Measurements from ENCODE around the gene SBK3. TPM values are rescaled to one million over a fixed set of nuclear protein-coding genes. Genes with fewer than 3 reads are reported as not detected.
"Not testable (repeated sequence)": the region's sequence is repeated elsewhere in the genome, so short reads cannot be mapped to it uniquely, and the experiment has no call there.

The SBK3 gene
- total RNA-seq, 4 donors from 2014 or later, result 0.40 TPM; not detected in 2

DNA sequence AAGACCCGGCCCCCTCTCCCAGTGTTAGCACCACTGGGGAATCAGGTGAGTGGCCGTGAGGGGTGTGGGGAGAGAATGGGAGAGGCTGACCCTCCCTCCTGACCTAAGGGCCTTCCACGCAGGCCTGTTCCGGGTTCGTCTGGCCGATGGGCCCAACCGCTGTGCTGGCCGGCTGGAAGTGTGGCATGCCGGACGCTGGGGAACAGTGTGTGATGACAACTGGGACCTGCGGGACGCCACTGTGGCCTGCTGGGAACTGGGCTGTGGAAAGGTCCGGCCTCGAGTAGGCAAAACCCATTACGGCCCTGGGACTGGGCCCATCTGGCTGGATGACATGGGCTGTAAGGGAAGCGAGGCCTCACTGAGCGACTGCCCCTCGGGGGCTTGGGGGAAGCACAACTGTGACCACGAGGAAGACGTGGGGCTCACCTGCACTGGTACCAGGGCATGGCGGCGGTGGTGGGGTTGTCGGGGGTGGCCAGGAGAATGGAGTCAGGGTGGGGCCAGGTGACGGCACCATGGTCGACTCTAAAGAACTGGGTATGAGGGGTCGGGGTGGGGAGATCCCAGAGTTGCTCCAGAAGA is 44.9 kb downstream of the SBK3 start:
- TF ChIP-seq, protein P1, sequence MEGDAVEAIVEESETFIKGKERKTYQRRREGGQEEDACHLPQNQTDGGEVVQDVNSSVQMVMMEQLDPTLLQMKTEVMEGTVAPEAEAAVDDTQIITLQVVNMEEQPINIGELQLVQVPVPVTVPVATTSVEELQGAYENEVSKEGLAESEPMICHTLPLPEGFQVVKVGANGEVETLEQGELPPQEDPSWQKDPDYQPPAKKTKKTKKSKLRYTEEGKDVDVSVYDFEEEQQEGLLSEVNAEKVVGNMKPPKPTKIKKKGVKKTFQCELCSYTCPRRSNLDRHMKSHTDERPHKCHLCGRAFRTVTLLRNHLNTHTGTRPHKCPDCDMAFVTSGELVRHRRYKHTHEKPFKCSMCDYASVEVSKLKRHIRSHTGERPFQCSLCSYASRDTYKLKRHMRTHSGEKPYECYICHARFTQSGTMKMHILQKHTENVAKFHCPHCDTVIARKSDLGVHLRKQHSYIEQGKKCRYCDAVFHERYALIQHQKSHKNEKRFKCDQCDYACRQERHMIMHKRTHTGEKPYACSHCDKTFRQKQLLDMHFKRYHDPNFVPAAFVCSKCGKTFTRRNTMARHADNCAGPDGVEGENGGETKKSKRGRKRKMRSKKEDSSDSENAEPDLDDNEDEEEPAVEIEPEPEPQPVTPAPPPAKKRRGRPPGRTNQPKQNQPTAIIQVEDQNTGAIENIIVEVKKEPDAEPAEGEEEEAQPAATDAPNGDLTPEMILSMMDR (IDR thresholded peaks at IDR 0.05), result no peak
- TF ChIP-seq EP300 (IDR thresholded peaks at IDR 0.05) (no peak), POLR2AphosphoS5 (IDR thresholded peaks at IDR 0.05) (no peak), POLR2A (IDR thresholded peaks at IDR 0.05) (no peak)
- peaks cover 0 to 22% (median 0%) of the 10 kb centered on the region in 3 donors for H3K4me1 ChIP-seq
- no peak for ATAC-seq
- no peaks in the 10 kb centered on the region for H3K27me3 ChIP-seq
- peaks cover 0 to 36% of the 10 kb centered on the region in 2 donors for H3K36me3 ChIP-seq
- no peak overlapping the region for H3K4me3 ChIP-seq
- WGBS, 2 donors (ENCODE audit: low coverage in 1 of 2), result 88 to 97% methylated on average over 4 to 12 of the region's 26 CpGs
- no peaks in the 10 kb centered on the region for H3K9me3 ChIP-seq
- H3K27ac ChIP-seq, result no peak overlapping the region

DNA sequence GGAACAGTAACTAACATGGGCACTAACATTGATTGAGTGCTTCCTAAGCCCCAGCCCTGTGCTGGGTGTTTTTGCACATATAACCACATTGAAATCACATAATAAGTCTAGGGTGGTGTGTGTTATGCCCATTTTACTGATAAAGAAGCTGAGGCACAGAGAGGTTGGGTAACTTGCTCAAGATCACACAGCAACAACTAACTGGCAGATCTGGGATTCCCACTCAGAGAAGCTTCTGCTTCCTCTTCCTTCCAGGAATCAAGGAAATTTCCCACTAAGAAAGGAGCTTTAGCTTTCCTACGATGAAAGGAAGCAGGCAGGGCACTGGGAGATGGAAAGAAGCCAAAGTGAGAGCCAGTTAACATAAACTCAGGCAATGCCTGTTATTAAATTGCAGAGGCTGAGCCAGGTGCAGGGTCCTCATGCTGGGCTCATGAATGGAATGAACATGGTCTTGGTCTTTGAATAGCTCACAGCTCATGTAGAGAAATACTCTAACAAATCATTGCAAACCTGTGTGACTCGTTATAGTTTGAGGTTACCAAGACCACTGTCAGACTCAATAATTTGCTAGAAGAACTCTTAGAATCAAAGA is 47.0 kb downstream of the SBK3 start:
- Histone ChIP-seq H3K4me1 (peaks cover 0 to 27% (median 0%) of the 10 kb centered on the region in 3 donors), H3K27me3 (no peaks in the 10 kb centered on the region), H3K27ac (no peak overlapping the region), H3K36me3 (peaks cover 0 to 36% of the 10 kb centered on the region in 2 donors), H3K9me3 (no peaks in the 10 kb centered on the region), H3K4me3 (no peak overlapping the region)
- TF ChIP-seq, protein P1 (IDR thresholded peaks at IDR 0.05), result no peak
- TF ChIP-seq POLR2AphosphoS5 (IDR thresholded peaks at IDR 0.05), result no peak
- no peak for TF ChIP-seq POLR2A (IDR thresholded peaks at IDR 0.05)
- TF ChIP-seq EP300 (IDR thresholded peaks at IDR 0.05), result no peak
- no peak for ATAC-seq
- whole genome bisulfite sequencing, 2 donors (ENCODE audit: low coverage in 1 of 2), result 23 to 25% methylated on average over 1 to 2 of the region's 2 CpGs

DNA sequence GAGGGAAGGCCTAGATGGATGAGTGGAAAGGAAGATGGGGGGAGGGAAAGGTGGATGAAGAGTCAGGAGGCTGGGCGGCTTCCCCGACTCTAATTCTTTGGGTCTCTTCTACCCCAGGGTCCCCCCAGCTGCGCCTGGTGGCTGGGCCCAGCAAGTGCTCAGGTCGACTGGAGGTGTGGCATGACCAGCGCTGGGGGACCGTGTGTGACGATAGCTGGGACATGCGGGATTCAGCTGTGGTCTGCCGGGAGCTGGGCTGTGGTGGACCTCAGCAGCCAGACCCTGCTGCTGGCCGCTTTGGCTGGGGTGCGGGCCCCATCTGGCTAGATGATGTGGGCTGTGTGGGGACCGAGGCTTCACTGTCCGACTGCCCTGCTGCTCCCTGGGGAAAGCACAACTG is 47.6 kb downstream of the SBK3 start:
- no peak for ATAC-seq
- no peak overlapping the region for H3K27ac ChIP-seq
- no peaks in the 10 kb centered on the region for H3K9me3 ChIP-seq
- TF ChIP-seq EP300 (IDR thresholded peaks at IDR 0.05) (no peak), POLR2A (IDR thresholded peaks at IDR 0.05) (no peak), POLR2AphosphoS5 (IDR thresholded peaks at IDR 0.05) (no peak)
- TF ChIP-seq, protein P1 (IDR thresholded peaks at IDR 0.05), result no peak
- peaks cover 0 to 36% of the 10 kb centered on the region in 2 donors for H3K36me3 ChIP-seq
- no peaks in the 10 kb centered on the region for H3K27me3 ChIP-seq
- WGBS, 2 donors (ENCODE audit: low coverage in 1 of 2), result 71% methylated on average over 2 of the region's 13 CpGs; no CpG with 5 or more reads in 1 of the 2 donors
- H3K4me1 ChIP-seq, result peaks cover 0 to 31% (median 0%) of the 10 kb centered on the region in 3 donors
- no peak overlapping the region for H3K4me3 ChIP-seq

DNA sequence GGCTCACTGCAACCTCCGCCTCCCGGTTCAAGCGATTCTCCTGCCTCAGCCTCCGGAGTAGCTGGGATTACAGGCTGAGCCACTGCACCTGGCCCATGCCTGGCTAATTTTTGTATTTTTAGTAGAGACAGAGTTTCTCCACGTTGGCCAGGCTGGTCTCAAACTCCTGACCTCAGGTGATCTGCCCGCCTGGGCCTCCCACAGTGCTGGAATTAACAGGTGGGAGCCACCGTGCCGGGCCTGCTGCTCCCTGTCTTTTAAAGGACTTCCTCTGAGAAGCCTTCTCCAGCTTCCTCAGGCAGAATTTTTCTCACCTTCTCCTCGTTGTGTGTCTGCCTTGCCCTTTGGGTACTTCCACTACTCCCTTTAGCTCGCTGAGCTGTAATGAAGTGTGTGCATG is 48.5 kb downstream of the SBK3 start:
- H3K9me3 ChIP-seq, H3K4me3 ChIP-seq, H3K27me3 ChIP-seq, ATAC-seq: not testable (repeated sequence)
- peaks cover 0 to 33% of the 10 kb centered on the region in 2 donors for H3K36me3 ChIP-seq
- peak overlapping the region in 1 of 4 donors; percentile 10 for H3K27ac ChIP-seq
- WGBS, 2 donors (ENCODE audit: low coverage in 1 of 2), result 40 to 73% methylated on average over 2 to 9 of the region's 10 CpGs
- peaks cover 0 to 40% (median under 1%) of the 10 kb centered on the region in 3 donors for H3K4me1 ChIP-seq

DNA sequence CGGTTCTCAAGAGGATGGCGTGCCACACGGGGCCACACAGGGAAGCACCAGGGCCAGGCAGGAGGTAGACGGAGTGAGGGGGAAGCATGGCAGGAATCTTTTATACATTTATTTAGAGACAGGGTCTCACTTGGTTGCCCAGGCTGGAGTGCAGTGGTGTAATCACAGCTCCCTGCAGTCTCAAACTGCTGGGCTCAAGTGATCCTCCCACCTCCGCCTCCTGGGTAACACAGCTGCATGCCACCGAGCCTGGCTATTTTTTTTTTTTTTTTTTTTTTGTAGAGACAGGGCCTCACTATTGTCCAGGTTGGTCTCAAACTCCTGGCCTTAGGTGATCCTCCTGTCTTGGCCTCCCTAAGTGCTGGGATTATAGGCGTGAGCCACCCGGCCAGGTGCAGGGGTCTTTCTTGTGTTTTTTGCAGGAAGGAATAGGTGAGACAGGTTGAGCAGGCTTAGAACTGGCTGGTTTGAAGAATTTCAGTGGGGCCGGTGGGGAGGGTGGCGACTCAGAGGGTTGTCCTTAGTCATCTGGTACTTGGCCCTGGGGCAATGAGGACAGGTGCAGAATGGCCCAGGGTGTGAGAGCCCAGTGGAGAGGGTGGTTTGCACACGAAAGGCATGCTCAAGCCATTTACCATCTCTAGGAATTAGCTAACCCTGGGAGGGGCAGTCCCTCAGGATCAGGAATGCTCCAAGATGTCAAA is 49.5 kb downstream of the SBK3 start:
- Histone ChIP-seq H3K36me3 (peaks cover 0 to 22% of the 10 kb centered on the region in 2 donors), H3K27ac (no peak overlapping the region), H3K27me3 (no peaks in the 10 kb centered on the region), H3K4me3 (no peak overlapping the region), H3K4me1 (peaks cover 0 to 51% (median 6%) of the 10 kb centered on the region in 3 donors), H3K9me3 (no peaks in the 10 kb centered on the region)
- no peak for TF ChIP-seq POLR2AphosphoS5 (IDR thresholded peaks at IDR 0.05)
- TF ChIP-seq, protein P1 (IDR thresholded peaks at IDR 0.05), result no peak
- TF ChIP-seq POLR2A (IDR thresholded peaks at IDR 0.05), result no peak
- no peak for TF ChIP-seq EP300 (IDR thresholded peaks at IDR 0.05)
- 23 to 71% methylated on average over 2 to 3 of the region's 11 CpGs for WGBS, 2 donors (ENCODE audit: low coverage in 1 of 2)
- ATAC-seq, result no peak

Data from gastroesophageal sphincter (tissue), 4 donors.